GM12878 (cell line): ENCODE measurements around the gene LRRC7. TPM values are rescaled to one million over a fixed set of nuclear protein-coding genes. Genes with fewer than 3 reads are reported as not detected.
A peak's percentile ranks its signal among the peaks of the same experiment; 100 is the strongest.

Experiments
- ATAC-seq: fragments of 200-7000 bp; cut with Tn5 transposase; 3 replicates; pipeline ENCODE4 v1.9.1; 2020; ENCODE audit warnings: mild to moderate bottlenecking, moderate library complexity
- BruUV-seq: library from RNA; stranded (reverse); fragments of 400-500 nt; replicated peaks from 2 replicates; lab custom pipeline; 2021; lab: Mats Ljungman, UMichigan
- CTCF ChIA-PET: fragments of 300-600 bp; sonication (Branson Sonifier 250); formaldehyde crosslinking; extraction: SDS; loops from one replicate; lab custom pipeline; 2021; ENCODE audit warnings: inconsistent platforms; lab: Yijun Ruan, JAX
- POLR2A ChIA-PET: fragments of 350-600 bp; formaldehyde crosslinking; extraction: SDS; loops from one replicate; lab custom pipeline; 2021; ENCODE audit warnings: inconsistent platforms; lab: Charles Lee
- RAD21 ChIA-PET: fragments of 300-600 bp; sonication (Branson Sonifier 250); formaldehyde crosslinking; loops from one replicate; lab custom pipeline; 2023; ENCODE audit warnings: antibody characterized with exemption; ENCODE audit not compliant: unreplicated experiment; lab: Charles Lee
- SMC1A ChIA-PET: fragments of 300-600 bp; sonication (Branson Sonifier 250); formaldehyde crosslinking; loops from one replicate; lab custom pipeline; 2023; ENCODE audit not compliant: unreplicated experiment, uncharacterized antibody; lab: Charles Lee
- DNase-seq: peaks from one replicate; pipeline ENCODE4 v3.0.0-alpha.2; 2011; ENCODE audit warnings: low read depth, low spot score
- FAIRE-seq: peaks from 3 replicates; lab custom pipeline; 2011; peaks lifted over from hg19 to GRCh38; lab: Jason Lieb, UNC
- H2AFZ ChIP-seq: 2 replicates; pipeline ENCODE4 v1.6.0; 2011; ENCODE audit warnings: low read depth, low read length, control low read depth; ENCODE audit not compliant: control insufficient read depth
- H3K27ac ChIP-seq: 2 replicates; pipeline ENCODE4 v1.5.1; 2011; ENCODE audit warnings: control low read depth; ENCODE audit not compliant: control insufficient read depth, insufficient read depth
- H3K27me3 ChIP-seq, 2 experiments: replicated peaks in 1 of 2; 2 replicates each; pipeline versions ENCODE4 v1.6.0 to v1.6.1; 2011; ENCODE audit warnings: low read length in 1 of 2; ENCODE audit not compliant: control insufficient read depth in 2 of 2, insufficient read depth in 2 of 2
- H3K36me3 ChIP-seq, 2 experiments: 2 replicates each; pipeline ENCODE4 v1.5.1; 2011; ENCODE audit warnings: low read length in 1 of 2; ENCODE audit not compliant: control insufficient read depth in 2 of 2, insufficient read depth in 2 of 2
- H3K4me1 ChIP-seq: 2 replicates; pipeline ENCODE4 v1.6.1; 2011; ENCODE audit warnings: mild to moderate bottlenecking, low read length, moderate library complexity, mixed read lengths; ENCODE audit not compliant: control insufficient read depth, insufficient read depth
- H3K4me2 ChIP-seq: 2 replicates; pipeline ENCODE4 v1.6.0; 2011; ENCODE audit warnings: control low read depth; ENCODE audit not compliant: control insufficient read depth, insufficient read depth
- H3K4me3 ChIP-seq: fragments of 200-600 bp; sonication (generic); 2 replicates; pipeline ENCODE4 v1.5.1; 2016
- H3K79me2 ChIP-seq: 2 replicates; pipeline ENCODE4 v1.6.0; 2011; ENCODE audit warnings: low read length; ENCODE audit not compliant: control insufficient read depth, insufficient read depth
- H3K9ac ChIP-seq: 2 replicates; pipeline ENCODE4 v1.8.0; 2011; ENCODE audit warnings: low read length, control low read depth, mixed read lengths; ENCODE audit not compliant: control insufficient read depth, insufficient read depth
- H3K9me3 ChIP-seq: replicated peaks from 3 replicates; pipeline ENCODE4 v1.5.1; 2011; ENCODE audit warnings: mild to moderate bottlenecking, low read length; ENCODE audit not compliant: control insufficient read depth, insufficient read depth
- H4K20me1 ChIP-seq: 2 replicates; pipeline ENCODE4 v1.6.0; 2011; ENCODE audit not compliant: control insufficient read depth, insufficient read depth
- ATF2 ChIP-seq: IDR thresholded peaks from 2 replicates; pipeline ENCODE4 v1.6.1; 2012; ENCODE audit warnings: low read length, inconsistent platforms
- ATF7 ChIP-seq: fragments of 450-650 bp; IDR thresholded peaks from 2 replicates; pipeline ENCODE4 v1.6.1; 2016; ENCODE audit warnings: low read depth, mild to moderate bottlenecking
- BMI1 ChIP-seq: fragments of 450-650 bp; IDR thresholded peaks from 2 replicates; pipeline ENCODE4 v1.6.1; 2016; ENCODE audit warnings: mild to moderate bottlenecking, moderate library complexity, borderline replicate concordance
- BRCA1 ChIP-seq: IDR thresholded peaks from 2 replicates; pipeline ENCODE4 v1.6.1; 2011; ENCODE audit warnings: low read depth, low read length, improper control_type of control experiment
- CTCF ChIP-seq, 3 experiments: IDR thresholded peaks in 2 of 3; conservative IDR thresholded peaks in 1 of 3; 2 replicates each; pipeline ENCODE4 v1.5.1; 2011; ENCODE audit warnings: low read depth in 3 of 3, low read length in 3 of 3, mild to moderate bottlenecking in 3 of 3, control low read depth in 2 of 3, moderate library complexity in 2 of 3, inconsistent platforms in 1 of 3, mixed read lengths in 1 of 3; ENCODE audit not compliant: control insufficient read depth in 2 of 3, insufficient read depth in 1 of 3; ENCODE audit errors: extremely low read depth in 1 of 3
- E2F8 ChIP-seq: fragments of 450-650 bp; IDR thresholded peaks from 2 replicates; pipeline ENCODE4 v1.6.1; 2018; ENCODE audit warnings: mild to moderate bottlenecking, low read depth, moderate library complexity; ENCODE audit not compliant: partially characterized antibody
- FOXK2 ChIP-seq: fragments of 450-650 bp; IDR thresholded peaks from 2 replicates; pipeline ENCODE4 v1.6.1; 2017; ENCODE audit warnings: mild to moderate bottlenecking, moderate library complexity
- MTA3 ChIP-seq: IDR thresholded peaks from 2 replicates; pipeline ENCODE4 v1.6.1; 2012; ENCODE audit warnings: low read length, inconsistent platforms, borderline replicate concordance
- NBN ChIP-seq: fragments of 450-650 bp; IDR thresholded peaks from 2 replicates; pipeline ENCODE4 v1.6.1; 2016
- NFIC ChIP-seq: IDR thresholded peaks from 2 replicates; pipeline ENCODE4 v1.6.1; 2012; ENCODE audit warnings: low read depth, mild to moderate bottlenecking, inconsistent platforms, low read length, moderate library complexity
- NFYB ChIP-seq: IDR thresholded peaks from 2 replicates; pipeline ENCODE4 v1.6.1; 2011; ENCODE audit warnings: low read depth, mild to moderate bottlenecking, low read length, improper control_type of control experiment, moderate library complexity; ENCODE audit not compliant: insufficient read depth
- RELB ChIP-seq: fragments of 450-650 bp; IDR thresholded peaks from 2 replicates; pipeline ENCODE4 v1.6.1; 2017; ENCODE audit warnings: low read depth, mild to moderate bottlenecking, moderate library complexity
- SMAD1 ChIP-seq: fragments of 450-650 bp; IDR thresholded peaks from 2 replicates; pipeline ENCODE4 v1.6.1; 2018; ENCODE audit warnings: mild to moderate bottlenecking, low read depth; ENCODE audit not compliant: partially characterized antibody
- WGBS: methylation state at CpG from one replicate; pipeline ENCODE4 v1.1.6; 2016; ENCODE audit warnings: low lambda C conversion rate; ENCODE audit not compliant: insufficient replicate concordance, insufficient coverage; ENCODE audit errors: missing lambda C conversion rate; 5-methylcytosine and 5-hydroxymethylcytosine counted together
- in situ Hi-C: fragments of 300-500 bp; cut with MboI; formaldehyde crosslinking; loops from 9 replicates; pipeline ENCODE4 v1.14.3; 2018; ENCODE audit warnings: mixed read lengths
- intact Hi-C: fragments of 100-400 bp; cut with micrococcal nuclease; formaldehyde crosslinking; loops from one replicate; pipeline ENCODE4 v1.14.2; 2022; ENCODE audit not compliant: unreplicated experiment
- polyA plus RNA-seq, 11 experiments: library from polyadenylated mRNA; depleted of rRNA in 4 of 11; unstranded in 6 of 11; stranded (reverse) in 5 of 11; fragments of >200 nt; fragmentation: Nextera tagmentation in 4 of 11; fragmentation: Illumina TruSeq in 1 of 11; extraction: Ambion mirVana in 4 of 11; extraction: Trizol in 1 of 11; gene quantifications; 1 replicate in 1 of 11; 2 replicates in 10 of 11; pipeline versions ENCODE4 v1.2.1 to v1.2.3, GENCODE V29; 2011 to 2016; ENCODE audit warnings: inconsistent platforms in 2 of 11, missing spikeins in 2 of 11, low read depth in 1 of 11
- total RNA-seq, 4 experiments: library from RNA; depleted of rRNA in 3 of 4; stranded (reverse); fragments of >200 nt in 3 of 4; fragmentation: Illumina TruSeq in 1 of 4; extraction: Trizol in 1 of 4; gene quantifications; 2 replicates each; pipeline versions ENCODE4 v1.2.1 to v1.2.3, GENCODE V29; 2013 to 2021

The LRRC7 gene
- total and polyA plus RNA-seq, 10 of the 15 experiments (the other 5 are each of a cell fraction or from before 2014, with no cell fraction given): 0.05 to 1.4 (median 0.24) TPM; not detected in 5

GRCh38 chr1:70042090-70042731, 474.5 kb downstream of the LRRC7 start:
- CTCF ChIA-PET: interaction anchor here (0.7 to 1.4 kb wide), 3 partner anchors 8 to 52 kb away, joined by 3 read pairs; no protein-coding TSS in a partner anchor
- no peak overlapping the region for H3K4me3 ChIP-seq
- SMC1A ChIA-PET: interaction anchor here (0.7 to 1.1 kb wide), 2 partner anchors 39 to 680 kb away, joined by 3 read pairs; no protein-coding TSS in a partner anchor
- intact Hi-C loops (no loop called here), in situ Hi-C loops (no loop called here)
- WGBS: 38% methylated on average over 3 of the region's 3 CpGs
- H3K4me2 ChIP-seq: no peak overlapping the region
- H4K20me1 ChIP-seq: no peaks in the 10 kb centered on the region
- no TSS peak for BruUV-seq
- DNase-seq: no peak
- RAD21 ChIA-PET: interaction anchor here (1.0 kb wide), 1 partner anchor 17 kb away, joined by 3 read pairs; no protein-coding TSS in a partner anchor
- ATAC-seq: peak; percentile 27; the same call in 1 of the 3 replicates
- no peaks in the 10 kb centered on the region for H3K79me2 ChIP-seq
- no peaks in the 10 kb centered on the region for H3K4me1 ChIP-seq
- H3K36me3 ChIP-seq: no peaks in the 10 kb centered on the region
- no peaks in the 10 kb centered on the region for H3K9me3 ChIP-seq
- H3K27me3 ChIP-seq: no peaks in the 10 kb centered on the region
- H2AFZ ChIP-seq: no peak overlapping the region
- H3K27ac ChIP-seq: no peak overlapping the region
- POLR2A ChIA-PET: no interaction called here
- no peak overlapping the region for H3K9ac ChIP-seq
- no peak for FAIRE-seq
- TF ChIP-seq CTCF (IDR thresholded peaks at IDR 0.05 in 2 of 3, conservative IDR thresholded peaks at IDR 0.05 in 1 of 3; ENCODE audit: control insufficient read depth in 2 of 3, extremely low read depth in 1 of 3, insufficient read depth in 1 of 3, low read depth in 3 of 3, low read length in 3 of 3) (no peak), SMAD1 (no peak), ATF7 (no peak), NFYB (no peak), FOXK2 (no peak), BMI1 (no peak), E2F8 (no peak), MTA3 (no peak), BRCA1 (no peak), NFIC (no peak), NBN (no peak), RELB (no peak), ATF2 (no peak)
